GM19452 (cell line): Measurements from ENCODE around the gene SYNGR1.

Source experiments
- ATAC-seq: cut with Tn5 transposase; IDR thresholded peaks from one replicate; pipeline ENCODE4 v1.9.1; 2021; ENCODE audit not compliant: unreplicated experiment

The SYNGR1 gene

GRCh38 chr22:39428597-39429071, 78.8 kb downstream of the SYNGR1 start:
- ATAC-seq: no peak

DNA sequence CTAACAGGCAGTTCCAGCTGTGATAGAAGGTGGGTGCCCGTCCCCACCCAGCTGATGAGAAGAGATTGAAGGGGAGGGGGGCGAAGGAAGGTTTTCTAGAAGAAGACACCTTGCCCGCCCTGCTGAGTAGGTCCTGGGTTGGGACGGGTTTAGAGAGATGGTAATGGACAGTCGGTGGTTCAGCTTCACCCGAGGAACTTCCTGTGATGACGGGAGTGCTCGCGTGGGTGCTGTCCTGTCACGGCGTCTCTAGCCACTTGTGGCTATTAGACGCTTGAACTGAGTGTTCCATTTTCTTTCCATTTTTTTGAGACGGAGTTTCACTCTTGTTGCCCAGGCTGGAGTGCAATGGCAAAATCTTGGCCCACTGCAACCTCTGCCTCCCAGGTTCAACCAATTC, 79.4 kb downstream of the SYNGR1 start:
- no peak for ATAC-seq

DNA sequence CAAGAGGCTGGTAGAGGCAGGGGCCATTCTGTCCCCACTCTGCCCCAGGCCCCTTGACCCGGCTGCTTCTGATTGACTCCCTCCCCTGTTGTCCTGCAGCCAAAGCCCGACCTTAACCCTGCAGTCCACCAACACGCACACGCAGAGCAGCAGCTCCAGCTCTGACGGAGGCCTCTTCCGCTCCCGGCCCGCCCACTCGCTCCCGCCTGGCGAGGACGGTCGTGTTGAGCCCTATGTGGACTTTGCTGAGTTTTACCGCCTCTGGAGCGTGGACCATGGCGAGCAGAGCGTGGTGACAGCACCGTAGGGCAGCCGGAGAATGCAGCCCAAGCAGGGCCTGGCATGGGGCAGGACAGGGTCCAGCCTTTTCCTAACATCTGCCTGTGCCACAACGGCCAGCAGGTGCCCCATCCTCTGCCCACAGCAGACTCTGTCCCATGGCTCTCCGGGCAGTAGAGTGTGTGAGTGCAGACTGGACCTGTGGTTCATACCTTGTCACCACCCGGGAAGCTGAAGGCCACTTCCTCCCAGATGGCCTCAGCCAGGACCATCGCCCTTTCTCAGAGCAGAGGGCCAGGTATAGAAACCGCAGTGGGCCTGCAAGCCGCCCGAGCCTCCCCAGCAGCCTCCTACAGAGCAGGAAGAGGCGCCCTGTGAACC, 80.3 kb downstream of the SYNGR1 start:
- ATAC-seq: no peak

DNA sequence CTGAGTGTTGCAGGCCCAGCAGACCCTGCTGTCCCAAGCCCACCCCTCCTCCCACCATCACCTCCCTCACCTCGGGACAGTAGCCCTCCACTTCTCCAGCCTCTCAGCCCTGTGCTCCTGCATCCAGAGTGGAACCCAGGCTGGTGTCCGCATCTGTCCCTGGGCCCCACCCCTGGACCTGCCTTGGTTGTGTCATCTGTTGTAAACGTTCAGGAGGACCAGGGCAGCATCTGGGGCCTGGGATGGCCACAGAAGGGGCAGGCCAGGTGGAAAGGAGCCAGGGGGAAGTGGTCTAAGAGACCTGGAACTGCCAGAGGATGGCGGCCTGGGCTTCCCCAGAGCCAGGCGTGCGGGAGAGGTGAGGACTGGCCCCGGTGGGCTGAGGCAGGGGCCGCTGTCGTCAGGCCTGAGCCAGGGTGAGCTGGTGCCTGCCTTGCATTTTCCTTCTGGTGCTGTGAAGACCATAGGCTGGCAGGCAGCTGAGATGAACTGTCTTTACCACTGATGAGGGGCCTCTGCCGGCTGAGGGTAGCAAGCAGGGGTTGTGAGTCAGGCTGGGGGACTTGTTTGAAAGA, 80.9 kb downstream of the SYNGR1 start:
- ATAC-seq: no peak

GRCh38 chr22:39431216-39431801, 81.5 kb downstream of the SYNGR1 start:
- no peak for ATAC-seq

DNA sequence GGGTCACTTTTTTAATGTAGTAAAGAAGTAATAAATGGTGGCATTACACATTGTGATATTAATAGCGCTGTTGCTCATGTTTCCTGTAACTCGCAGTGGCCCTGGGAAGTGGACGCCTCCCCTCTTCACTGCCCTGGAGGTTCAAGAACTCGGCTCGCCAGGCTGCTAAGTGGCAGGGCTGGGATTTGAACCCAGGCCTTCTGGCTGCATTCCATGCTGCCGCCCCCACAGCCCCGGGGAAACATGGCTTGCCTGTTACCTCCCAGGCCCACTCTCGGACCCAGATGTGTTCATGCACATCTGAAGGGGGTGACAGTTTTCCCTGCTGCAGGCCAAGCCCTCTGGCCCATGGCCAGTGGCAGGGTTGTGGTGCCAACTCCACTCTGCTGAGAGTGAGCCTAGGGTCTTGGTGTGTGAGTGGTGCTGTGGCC, 82.0 kb downstream of the SYNGR1 start:
- ATAC-seq: no peak

DNA sequence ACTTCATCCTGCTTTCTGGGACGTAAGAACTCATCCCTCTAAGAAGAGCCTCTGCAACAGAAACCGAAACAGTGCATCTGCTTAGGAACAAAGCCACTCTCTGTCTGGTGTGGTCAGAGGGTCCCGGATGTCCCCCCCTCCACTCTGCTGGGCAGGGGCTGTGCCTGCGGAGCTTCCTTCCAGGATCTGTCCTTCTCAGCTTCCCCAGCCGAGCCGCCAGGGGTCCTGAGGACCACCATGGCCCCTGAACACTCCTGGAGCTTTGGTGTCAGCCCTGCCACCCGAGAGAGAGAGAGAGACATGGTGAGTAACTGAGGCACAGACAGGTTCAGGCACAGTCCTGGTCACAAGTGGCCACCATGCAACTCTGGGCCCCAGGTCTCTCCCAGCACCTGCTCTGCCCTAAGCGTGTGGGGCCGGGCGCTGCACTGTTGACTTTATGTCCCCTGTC, 82.6 kb downstream of the SYNGR1 start:
- ATAC-seq: no peak

DNA sequence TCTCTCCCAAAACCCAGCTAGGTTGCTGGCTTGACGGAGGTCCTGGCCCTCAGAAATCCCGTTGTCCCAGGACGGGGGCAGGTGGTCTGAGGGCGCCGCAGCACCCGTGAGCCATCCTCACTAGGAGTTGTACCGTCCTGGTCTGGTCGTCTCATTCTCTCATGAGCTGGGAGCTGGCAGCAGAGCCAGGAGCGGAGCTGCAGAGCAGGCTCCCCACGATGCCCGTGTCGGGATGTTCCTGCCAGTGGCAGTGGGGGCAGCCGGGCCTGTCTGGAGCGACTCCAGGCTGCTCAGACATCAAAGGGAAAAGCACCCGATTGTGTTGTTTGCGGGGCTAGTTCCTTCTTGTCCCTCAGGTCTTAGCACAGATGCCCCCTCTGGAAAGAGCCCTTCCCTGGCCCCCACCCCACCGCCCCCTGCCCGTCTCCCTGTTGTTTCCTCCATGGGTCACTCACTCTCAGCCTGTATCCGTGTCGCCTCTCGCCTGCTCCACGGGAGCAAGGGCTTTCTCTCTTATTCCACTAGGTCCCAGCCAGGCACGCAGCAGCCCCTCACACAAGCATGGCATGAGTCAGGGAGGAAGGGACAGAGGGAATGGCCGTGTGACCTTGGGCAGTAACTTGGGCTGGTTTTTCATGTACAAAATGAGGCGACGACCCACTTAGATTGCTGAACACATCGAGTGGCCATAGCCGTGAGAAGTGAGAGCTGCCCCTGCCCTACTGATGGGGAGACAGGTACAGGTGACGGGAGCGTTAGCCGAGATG, 83.9 kb downstream of the SYNGR1 start:
- ATAC-seq: no peak

GRCh38 chr22:39434243-39434653, 84.5 kb downstream of the SYNGR1 start:
- no peak for ATAC-seq

DNA sequence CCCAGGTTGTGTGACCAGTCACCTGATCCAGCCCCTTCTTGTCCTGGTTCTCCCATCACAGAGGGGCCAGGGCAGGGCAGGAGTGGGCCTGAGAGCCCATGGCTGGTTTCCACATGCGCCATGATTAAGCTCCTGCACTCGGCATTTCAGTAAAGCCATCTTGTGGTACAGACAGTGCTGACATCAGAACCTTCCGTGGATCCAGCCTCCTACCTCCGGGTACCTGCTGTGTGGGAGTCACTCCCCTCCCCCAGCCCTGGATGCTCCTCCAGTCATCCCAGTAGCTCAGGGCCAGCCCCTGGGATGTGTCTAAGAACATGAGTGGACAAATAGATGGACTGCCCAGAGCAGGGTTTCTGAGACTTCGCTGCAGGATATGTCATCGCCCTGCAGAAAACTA, 84.9 kb downstream of the SYNGR1 start:
- ATAC-seq: no peak
